ENCODE results near the gene BECN2.

Gene BECN2

GRCh38 chr1:241990040-241990439, 32.5 kb downstream of the BECN2 start:
- Histone ChIP-seq H2AFZ (ENCODE audit: low read length) (no peak overlapping the region), H3K4me3 (ENCODE audit: low read length, poor library complexity, severe bottlenecking) (no peak overlapping the region), H3K9me3 (ENCODE audit: insufficient read depth, low read depth, low read length) (no peaks in the 10 kb centered on the region), H3K9me2 (replicated peaks; ENCODE audit: low read depth, low read length) (no peaks in the 10 kb centered on the region), H3K4me1 (ENCODE audit: insufficient read depth, low read length, poor library complexity, severe bottlenecking) (no peaks in the 10 kb centered on the region), H3K27me3 (ENCODE audit: insufficient read depth, low read length, poor library complexity, severe bottlenecking) (no peaks in the 10 kb centered on the region), H4K20me1 (ENCODE audit: insufficient read depth, low read length, poor library complexity, severe bottlenecking) (no peaks in the 10 kb centered on the region), H3K36me3 (ENCODE audit: insufficient read depth, low read length) (no peaks in the 10 kb centered on the region), H3K9ac (ENCODE audit: low read depth, low read length, poor library complexity, severe bottlenecking) (no peak overlapping the region), H3K4me2 (ENCODE audit: low read depth, low read length, poor library complexity, severe bottlenecking) (no peak overlapping the region), H3K79me2 (ENCODE audit: insufficient read depth, low read length) (no peaks in the 10 kb centered on the region), H3F3A (ENCODE audit: low read depth) (no peaks in the 10 kb centered on the region)
- no peak for TF ChIP-seq CTCF (conservative IDR thresholded peaks at IDR 0.05; ENCODE audit: low read length)
- no peak for TF ChIP-seq EZH2phosphoT487 (IDR thresholded peaks at IDR 0.05; ENCODE audit: borderline replicate concordance)

- Histone ChIP-seq H3K4me2 (ENCODE audit: low read depth, low read length, poor library complexity, severe bottlenecking) (no peak overlapping the region), H3K9me3 (ENCODE audit: insufficient read depth, low read depth, low read length) (peaks cover 3% of the 10 kb centered on the region; the same call in 1 of the 2 replicates), H3F3A (ENCODE audit: low read depth) (no peaks in the 10 kb centered on the region), H3K4me3 (ENCODE audit: low read length, poor library complexity, severe bottlenecking) (no peak overlapping the region), H4K20me1 (ENCODE audit: insufficient read depth, low read length, poor library complexity, severe bottlenecking) (no peaks in the 10 kb centered on the region), H3K36me3 (ENCODE audit: insufficient read depth, low read length) (no peaks in the 10 kb centered on the region), H3K9me2 (replicated peaks; ENCODE audit: low read depth, low read length) (no peaks in the 10 kb centered on the region), H2AFZ (ENCODE audit: low read length) (no peak overlapping the region), H3K4me1 (ENCODE audit: insufficient read depth, low read length, poor library complexity, severe bottlenecking) (no peaks in the 10 kb centered on the region), H3K9ac (ENCODE audit: low read depth, low read length, poor library complexity, severe bottlenecking) (no peak overlapping the region), H3K27me3 (ENCODE audit: insufficient read depth, low read length, poor library complexity, severe bottlenecking) (no peaks in the 10 kb centered on the region), H3K79me2 (ENCODE audit: insufficient read depth, low read length) (no peaks in the 10 kb centered on the region)
- TF ChIP-seq EZH2phosphoT487 (IDR thresholded peaks at IDR 0.05; ENCODE audit: borderline replicate concordance) (no peak), CTCF (conservative IDR thresholded peaks at IDR 0.05; ENCODE audit: low read length) (no peak)
Measured at GRCh38 chr1:241992734-241993133, 35.2 kb downstream of the BECN2 start.

GRCh38 chr1:241994171-241994570, 36.6 kb downstream of the BECN2 start:
- Histone ChIP-seq H3K9me2 (replicated peaks; ENCODE audit: low read depth, low read length) (no peaks in the 10 kb centered on the region), H3K9me3 (ENCODE audit: insufficient read depth, low read depth, low read length) (peaks cover 3% of the 10 kb centered on the region; the same call in 1 of the 2 replicates), H3K27me3 (ENCODE audit: insufficient read depth, low read length, poor library complexity, severe bottlenecking) (no peaks in the 10 kb centered on the region), H3K4me3 (ENCODE audit: low read length, poor library complexity, severe bottlenecking) (no peak overlapping the region), H4K20me1 (ENCODE audit: insufficient read depth, low read length, poor library complexity, severe bottlenecking) (no peaks in the 10 kb centered on the region), H3K79me2 (ENCODE audit: insufficient read depth, low read length) (no peaks in the 10 kb centered on the region), H3K36me3 (ENCODE audit: insufficient read depth, low read length) (no peaks in the 10 kb centered on the region), H2AFZ (ENCODE audit: low read length) (no peak overlapping the region), H3K9ac (ENCODE audit: low read depth, low read length, poor library complexity, severe bottlenecking) (no peak overlapping the region), H3K4me2 (ENCODE audit: low read depth, low read length, poor library complexity, severe bottlenecking) (no peak overlapping the region), H3F3A (ENCODE audit: low read depth) (no peaks in the 10 kb centered on the region), H3K4me1 (ENCODE audit: insufficient read depth, low read length, poor library complexity, severe bottlenecking) (no peaks in the 10 kb centered on the region)
- TF ChIP-seq EZH2phosphoT487 (IDR thresholded peaks at IDR 0.05; ENCODE audit: borderline replicate concordance) (no peak), CTCF (conservative IDR thresholded peaks at IDR 0.05; ENCODE audit: low read length) (no peak)
